Measurements from ENCODE around the gene TRIM50.
"Not testable (repeated sequence)": the region's sequence is repeated elsewhere in the genome, so short reads cannot be mapped to it uniquely, and the experiment has no call there.

Gene TRIM50

DNA sequence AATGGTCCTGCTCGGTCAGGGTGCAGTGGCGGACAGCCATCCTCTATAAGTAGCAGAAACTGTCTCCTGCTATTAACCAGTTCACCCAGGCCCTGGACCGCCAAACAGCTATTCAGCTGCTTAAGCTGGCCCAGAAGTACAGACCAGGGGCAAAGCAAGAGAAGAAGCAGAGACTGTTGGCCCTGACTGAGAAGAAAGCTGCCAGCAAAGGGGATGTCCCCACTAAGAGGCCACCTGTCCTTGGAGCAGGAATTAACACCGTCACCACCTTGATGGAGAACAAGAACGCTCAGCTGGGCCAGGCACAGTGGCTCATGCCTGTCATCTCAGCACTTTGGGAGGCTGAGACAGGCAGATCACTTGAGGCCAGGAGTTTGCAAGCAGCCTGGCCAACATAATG lies 13.6 kb downstream of the TRIM50 start:
- DNase-seq (ENCODE audit: low spot score): no peak

DNA sequence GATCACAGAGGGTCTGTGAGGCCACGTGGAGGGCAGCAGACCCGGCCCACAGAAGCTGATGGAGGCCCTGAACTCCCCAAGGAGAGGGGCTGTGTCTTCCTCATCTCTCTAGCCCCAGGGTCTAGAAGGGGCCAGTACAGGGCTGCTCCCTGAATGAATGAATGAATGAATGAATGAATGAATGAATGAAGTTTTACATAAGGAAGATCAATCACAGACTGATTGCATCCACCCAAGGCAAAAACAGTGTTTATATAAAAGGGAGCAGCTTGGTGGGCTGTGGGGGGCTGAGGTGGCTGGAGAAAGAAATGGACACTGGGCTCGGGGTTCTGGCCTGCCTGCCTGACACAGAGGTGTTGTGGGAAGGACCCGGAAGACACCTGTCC lies 14.4 kb downstream of the TRIM50 start:
- no peak for DNase-seq (ENCODE audit: low spot score)

DNA sequence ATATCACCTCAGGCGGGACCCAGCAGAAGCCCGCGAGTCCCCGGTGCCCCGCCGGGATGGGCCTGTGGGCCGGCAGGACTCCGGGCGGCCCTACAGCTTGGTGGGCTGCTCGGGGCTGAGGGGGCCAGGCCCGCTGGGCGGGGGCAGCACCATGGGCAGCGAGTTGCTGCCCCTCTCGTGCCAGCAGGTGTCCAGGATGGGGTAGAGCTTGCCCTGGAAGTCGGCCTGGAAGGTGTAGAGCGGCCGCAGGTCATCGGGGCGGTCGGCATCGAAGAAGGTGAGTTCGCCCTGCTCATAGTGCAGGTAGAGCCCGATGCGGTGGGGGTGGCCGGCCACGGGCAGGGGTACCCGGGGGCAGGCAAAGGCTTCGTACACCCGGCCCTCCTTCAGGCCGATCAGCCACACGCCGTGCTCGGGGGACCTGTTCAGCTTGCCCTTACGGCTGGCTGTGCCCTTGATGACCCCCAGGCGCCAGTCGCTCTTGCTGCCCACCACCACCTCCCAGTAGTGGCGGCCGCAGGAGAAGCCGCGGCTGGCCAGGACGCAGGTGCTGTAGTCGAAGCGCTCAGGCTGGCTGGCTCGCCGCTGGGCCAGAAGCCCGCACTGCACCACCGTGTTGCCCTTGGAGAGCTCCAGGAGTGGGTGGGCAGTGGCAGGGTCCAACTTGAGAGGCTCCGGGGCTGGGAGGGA lies 14.9 kb downstream of the TRIM50 start:
- no peak for DNase-seq (ENCODE audit: low spot score)

DNA sequence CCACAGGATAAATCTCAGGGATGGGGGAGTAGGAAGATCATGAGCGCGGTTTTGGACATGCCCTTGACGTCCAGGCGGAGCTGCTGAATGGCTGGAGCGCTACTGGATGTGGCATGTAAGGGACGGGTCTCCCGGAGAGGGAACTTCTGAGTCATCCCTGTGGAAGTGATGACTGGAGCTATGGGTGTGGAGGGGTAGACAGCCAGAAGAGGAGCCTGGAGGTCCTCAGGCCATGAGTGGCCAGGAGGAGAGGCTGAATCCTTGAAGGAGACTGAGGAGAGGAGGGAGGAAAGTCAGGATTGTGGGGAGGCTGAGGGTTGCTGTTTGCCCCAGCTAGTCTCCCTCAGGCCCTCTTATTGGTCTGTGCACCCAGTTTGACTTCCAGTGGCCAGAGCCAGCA lies 16.5 kb downstream of the TRIM50 start:
- DNase-seq (ENCODE audit: low spot score): not testable (repeated sequence)

DNA sequence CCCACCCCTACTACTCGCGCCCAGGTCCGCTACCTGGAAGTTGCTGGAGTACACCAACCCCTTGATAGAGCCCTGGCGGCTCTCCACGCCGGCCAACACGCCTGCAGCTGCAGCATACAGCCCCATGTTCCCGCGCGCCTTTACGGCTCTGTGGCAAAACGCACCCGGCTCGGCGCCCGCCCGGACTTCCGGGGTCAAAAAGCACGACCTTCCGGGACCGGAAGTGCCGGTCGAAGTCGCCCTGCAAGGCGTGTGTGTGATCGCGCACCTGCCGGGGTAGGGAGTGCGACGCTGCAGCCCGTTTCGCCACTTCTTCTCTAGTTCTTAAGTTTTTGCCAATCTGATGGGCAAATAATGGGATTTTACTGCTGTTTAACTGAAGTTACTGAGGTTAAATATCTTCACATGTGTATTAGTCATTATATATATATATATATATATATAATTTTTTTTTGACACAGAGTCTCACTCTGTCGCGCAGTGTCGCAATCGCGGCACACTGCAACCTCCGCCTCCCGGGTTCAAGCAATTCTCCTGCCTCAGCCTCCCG lies 19.1 kb downstream of the TRIM50 start, which contains the start of gene NSUN5:
NSUN5 (minus strand) TSS at position 162 of the 550 bp plus-strand sequence; CDS start at position 126, 36 bp downstream.
- DNase-seq (ENCODE audit: low spot score): peak; percentile 81

DNA sequence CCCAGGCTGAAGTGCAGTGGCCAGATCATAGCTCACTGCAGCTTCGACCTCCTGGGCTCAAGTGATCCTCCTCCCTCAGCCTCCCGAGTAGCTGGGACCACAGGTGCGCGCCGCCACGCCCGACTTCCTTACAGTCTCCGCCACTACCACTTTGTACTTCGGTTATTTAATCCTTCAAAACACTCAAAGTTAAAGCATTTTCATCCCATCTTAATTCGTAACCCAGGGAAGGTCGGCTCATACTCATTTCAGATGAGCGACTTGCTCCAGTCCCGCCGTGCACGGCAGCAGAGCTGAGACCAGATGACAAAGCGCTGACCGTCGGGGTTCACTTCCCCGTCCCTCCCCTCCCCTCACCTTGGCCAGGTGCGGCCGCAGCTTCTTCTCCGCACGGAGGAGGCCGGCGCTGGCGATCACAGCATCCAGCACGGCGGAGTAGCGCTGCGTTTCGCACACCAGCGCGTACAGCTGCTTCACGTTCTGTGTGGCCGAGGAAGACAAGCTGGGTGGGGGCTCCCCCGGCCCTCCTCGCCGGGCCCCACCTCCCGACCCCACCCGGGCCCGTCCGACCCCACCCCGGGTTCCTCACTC lies 19.7 kb downstream of the TRIM50 start:
- DNase-seq (ENCODE audit: low spot score): no peak

DNA sequence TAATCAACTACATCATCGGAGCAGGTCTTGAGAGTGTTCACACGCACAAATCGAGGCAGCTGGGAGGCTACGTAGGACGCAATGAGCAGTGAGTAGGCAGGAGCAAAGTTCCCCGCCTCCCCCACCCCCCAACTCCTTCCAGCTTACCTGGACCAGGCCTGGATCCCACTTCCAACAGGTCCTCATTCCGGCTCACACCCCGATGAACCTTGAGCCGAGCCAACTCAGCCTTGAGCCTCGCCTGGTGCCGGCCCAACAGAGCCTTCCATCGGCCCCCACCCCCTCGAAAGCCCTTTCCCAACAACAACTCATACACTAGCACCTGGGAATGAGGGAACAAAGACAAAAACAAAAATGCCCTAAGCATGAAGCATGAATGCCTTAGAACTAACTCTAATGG lies 20.4 kb downstream of the TRIM50 start:
- DNase-seq (ENCODE audit: low spot score): no peak

DNA sequence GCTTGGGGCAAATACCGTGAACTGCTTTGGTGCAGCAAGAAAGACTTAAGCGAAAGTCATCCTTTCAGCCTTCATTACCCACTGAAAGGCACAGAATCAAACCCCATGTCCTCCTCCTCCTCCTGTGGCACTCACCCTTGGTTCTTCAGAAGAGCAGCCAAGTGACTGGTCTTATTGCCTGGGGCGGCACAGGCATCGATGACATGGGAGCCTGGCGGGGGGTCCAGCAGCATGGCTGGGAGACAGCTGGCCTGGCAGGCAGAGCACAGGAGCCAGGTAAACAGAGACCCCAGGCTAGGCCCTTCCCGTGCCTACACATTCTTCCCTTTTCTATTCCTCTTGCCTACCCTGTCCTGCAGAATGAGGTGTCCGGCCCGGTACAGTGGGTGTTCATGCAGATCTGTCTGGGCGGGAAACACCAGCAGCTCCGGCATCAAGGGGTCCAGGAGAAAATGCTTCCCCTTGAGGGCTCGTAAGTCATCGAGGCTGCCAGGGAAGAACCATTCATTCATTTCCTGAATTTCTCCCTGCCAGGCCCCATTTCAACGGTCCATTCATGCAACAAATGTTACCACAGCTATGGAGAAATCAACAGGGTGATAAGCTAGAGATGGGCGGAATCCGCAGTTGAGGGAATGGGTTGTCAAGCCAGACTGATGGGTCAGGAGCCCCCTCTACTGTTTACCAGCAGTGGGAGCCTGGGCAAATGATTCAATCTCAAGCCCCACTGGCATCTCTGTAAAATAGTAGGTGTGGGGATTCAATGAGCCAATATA lies 23.1 kb downstream of the TRIM50 start:
- not testable (repeated sequence) for DNase-seq (ENCODE audit: low spot score)

DNA sequence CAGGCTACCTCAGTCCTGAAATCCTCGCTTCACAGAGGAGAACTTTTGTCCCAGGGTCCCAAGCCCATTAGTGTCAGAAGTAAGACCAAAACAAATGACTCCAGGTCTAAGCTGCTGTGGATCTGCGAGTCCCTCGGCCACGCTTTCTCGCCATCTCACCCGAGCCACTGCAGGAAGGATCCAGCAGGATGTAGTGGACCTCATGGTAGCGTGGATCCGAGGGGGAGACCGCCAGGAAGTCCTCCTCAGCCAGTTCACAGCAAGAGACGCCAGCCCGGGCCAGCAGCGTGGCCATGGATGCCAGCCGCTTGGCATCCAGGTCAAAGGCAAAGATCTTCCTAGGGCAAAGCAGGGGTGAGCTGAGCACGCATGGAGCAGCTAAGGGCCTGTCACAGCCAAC lies 23.8 kb downstream of the TRIM50 start:
- no peak for DNase-seq (ENCODE audit: low spot score)

DNA sequence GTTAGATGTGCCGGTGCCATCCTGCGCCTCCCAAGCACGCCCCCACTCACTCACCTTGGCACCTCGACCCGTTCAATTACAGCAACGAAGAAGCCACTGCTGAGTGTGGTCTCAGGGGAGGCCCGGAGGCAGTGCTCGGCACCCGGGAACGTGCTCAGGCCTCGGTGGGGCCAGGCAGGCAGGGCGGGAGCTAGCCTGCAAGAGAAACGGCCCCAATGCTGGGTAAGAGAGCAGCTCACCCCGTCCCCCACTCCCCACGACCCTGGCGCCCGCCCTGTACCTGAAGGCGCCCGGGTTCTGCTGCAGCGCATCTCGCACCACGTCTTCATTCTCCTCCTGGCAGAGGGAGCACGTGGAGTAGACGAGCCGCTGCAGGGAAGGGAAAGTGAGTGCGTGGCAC lies 24.3 kb downstream of the TRIM50 start:
- no peak for DNase-seq (ENCODE audit: low spot score)

DNA sequence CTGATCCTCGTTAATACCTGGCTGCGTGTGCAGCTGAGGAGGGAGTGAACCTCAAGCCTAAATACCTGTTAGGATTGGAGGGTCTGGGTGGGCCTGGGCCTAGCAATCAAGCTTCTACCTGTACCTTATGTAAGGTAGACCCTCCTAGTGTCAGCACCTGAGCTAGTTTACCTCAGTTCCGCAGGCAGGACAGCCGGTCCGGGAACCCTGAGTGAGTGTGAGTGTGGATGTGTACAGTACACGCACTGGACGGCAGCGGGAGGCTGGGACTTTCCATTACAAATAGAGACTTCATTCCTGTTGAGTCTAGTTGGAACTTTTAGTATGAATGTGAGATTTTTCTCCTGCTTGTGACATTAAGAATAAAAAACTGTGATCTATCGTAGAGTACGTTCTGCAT lies 25.0 kb downstream of the TRIM50 start:
- not testable (repeated sequence) for DNase-seq (ENCODE audit: low spot score)

DNA sequence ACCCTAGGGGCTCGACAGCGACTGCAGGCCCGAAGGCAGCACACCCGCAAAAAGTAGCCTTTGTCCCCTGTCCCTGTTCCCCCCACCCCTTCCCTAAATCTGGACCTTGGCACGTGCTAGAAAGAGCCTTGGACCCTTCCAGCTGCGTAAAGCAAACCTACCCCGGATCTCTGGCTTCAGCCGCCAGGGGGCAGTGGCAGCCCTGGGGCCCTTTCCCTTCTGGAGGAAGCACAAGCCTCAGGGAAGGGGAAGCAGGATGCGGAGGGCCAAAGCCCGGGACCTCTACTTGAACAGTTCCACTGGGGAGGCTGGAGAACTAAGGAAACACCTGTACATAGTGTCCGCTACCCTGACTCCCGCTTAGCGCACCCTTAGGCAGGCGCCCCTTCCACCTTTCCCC lies 26.8 kb downstream of the TRIM50 start:
- DNase-seq (ENCODE audit: low spot score): not testable (repeated sequence)

DNA sequence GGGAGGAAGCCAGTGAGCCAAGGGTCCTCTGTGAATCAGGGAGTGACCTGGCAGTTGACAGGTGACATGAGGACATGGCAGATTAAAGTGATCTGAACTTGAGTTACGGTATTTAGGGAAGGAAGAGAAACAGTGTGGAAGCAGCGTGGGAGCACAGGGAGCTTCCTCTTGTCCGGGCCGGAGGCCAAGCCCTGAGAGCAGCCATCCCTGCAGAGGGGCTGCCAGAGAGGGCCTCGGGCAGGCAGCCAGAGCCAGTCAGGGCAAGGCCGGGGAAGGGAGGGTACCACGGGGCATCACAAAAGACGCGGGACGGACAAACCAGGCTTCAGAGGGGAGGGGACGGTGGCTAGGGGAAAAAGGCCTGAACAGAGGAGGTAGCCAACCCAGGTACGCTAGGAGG lies 28.1 kb downstream of the TRIM50 start:
- not testable (repeated sequence) for DNase-seq (ENCODE audit: low spot score)

DNA sequence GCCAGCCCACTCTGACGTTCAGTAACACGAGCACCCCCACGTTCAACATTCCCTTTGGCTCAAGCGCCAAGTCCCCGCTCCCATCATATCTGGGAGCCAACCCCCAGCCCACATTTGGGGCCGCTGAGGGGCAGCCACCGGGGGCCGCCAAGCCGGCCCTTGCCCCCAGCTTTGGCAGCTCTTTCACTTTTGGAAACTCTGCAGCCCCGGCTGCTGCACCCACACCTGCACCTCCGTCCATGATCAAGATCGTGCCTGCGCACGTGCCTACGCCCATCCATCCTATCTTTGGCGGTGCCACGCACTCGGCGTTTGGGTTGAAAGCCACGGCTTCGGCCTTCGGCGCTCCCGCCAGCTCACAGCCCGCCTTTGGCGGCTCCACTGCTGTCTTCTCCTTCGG lies 30.2 kb downstream of the TRIM50 start:
- DNase-seq (ENCODE audit: low spot score): not testable (repeated sequence)

DNA sequence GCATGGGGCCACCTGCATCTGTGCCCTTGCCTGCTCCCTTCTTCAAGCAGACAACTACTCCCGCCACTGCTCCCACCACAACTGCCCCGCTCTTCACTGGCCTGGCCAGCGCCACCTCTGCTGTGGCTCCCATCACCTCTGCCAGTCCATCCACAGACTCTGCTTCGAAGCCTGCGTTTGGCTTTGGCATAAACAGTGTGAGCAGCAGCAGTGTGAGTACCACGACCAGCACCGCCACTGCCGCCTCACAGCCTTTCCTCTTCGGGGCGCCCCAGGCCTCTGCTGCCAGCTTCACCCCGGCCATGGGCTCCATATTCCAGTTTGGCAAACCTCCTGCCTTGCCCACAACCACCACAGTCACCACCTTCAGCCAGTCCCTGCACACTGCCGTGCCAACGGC lies 30.6 kb downstream of the TRIM50 start:
- not testable (repeated sequence) for DNase-seq (ENCODE audit: low spot score)

DNA sequence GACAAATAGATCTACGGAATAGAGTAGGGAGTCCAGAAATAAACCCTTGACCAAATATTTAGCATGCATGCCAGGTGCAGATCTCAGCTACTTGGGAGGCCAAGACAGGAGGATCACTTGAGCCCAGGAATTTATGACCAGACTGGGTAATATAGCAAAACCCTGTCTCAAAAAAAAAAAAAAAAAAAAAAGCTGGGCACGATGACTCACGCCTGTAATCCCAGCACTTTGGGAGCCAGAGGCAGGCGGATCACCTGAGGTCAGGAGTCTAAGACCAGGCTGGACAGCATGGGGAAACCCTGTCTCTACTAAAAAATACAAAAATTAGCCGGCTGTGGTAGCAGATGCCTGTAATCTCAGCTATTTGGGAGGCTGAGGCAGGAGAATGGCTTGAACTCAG lies 50.7 kb downstream of the TRIM50 start:
- DNase-seq (ENCODE audit: low spot score): not testable (repeated sequence)

DNA sequence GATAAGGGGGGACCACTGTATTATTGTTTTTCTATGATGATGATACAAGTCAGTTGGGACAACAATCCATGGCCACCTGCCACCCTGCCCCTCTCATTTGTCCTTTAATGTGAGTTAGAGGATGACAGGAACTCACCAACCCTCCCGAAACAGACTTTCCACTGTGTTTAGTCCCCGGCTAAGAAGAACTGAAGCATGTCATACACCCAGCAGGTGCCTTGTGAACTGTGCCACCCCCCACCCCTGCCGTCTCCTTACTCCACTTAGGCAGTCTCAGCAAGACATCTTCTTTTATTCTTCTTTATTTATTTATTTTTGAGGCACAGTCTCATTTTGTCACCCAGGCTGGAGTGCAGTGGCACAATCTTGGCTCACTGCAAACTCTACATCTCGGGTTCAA lies 60.1 kb downstream of the TRIM50 start:
- not testable (repeated sequence) for DNase-seq (ENCODE audit: low spot score)

DNA sequence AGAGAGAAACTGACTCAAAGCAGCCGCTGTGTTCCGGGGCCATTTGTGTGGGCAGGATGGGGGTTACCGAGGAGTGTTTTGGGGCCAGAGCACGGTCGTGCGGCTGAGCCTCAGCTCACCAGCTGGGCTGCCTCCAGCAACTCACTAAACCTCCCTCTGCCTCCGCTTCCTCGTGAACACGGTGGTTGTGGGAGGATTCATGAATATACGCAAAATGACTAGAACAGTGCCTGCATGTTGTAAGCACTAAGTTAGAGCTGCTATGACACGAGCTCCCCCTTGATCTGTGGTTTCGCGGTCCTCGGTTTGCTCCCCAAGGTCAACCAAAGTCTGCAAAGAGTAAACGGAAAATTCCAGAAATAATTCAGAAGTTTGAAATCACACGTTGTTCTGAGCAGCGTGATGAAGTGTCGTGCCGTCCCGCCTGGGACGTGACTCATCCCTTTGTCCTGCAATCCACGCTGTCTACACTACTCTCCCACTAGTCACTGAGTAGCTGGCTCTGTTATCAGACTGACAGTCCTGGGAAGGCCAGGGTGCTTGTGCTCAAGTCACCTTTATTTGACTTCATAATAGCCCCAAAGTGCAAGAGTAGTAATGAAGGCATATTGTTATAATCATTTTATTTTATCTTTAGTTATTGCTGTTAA lies 61.0 kb downstream of the TRIM50 start:
- DNase-seq (ENCODE audit: low spot score): not testable (repeated sequence)
